Measurements from ENCODE around the gene IKZF3.

GRCh38 chr17:39750131-39751015 lies 113.7 kb downstream of the IKZF3 start:
- TF ChIP-seq, protein P1, sequence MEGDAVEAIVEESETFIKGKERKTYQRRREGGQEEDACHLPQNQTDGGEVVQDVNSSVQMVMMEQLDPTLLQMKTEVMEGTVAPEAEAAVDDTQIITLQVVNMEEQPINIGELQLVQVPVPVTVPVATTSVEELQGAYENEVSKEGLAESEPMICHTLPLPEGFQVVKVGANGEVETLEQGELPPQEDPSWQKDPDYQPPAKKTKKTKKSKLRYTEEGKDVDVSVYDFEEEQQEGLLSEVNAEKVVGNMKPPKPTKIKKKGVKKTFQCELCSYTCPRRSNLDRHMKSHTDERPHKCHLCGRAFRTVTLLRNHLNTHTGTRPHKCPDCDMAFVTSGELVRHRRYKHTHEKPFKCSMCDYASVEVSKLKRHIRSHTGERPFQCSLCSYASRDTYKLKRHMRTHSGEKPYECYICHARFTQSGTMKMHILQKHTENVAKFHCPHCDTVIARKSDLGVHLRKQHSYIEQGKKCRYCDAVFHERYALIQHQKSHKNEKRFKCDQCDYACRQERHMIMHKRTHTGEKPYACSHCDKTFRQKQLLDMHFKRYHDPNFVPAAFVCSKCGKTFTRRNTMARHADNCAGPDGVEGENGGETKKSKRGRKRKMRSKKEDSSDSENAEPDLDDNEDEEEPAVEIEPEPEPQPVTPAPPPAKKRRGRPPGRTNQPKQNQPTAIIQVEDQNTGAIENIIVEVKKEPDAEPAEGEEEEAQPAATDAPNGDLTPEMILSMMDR (conservative IDR thresholded peaks at IDR 0.05 in 1 of 2, IDR thresholded peaks at IDR 0.05 in 1 of 2; ENCODE audit: extremely low read depth in 1 of 2, insufficient read depth in 1 of 2, low read depth in 1 of 2, low read length in 2 of 2), result no peak
- TF ChIP-seq EZH2 (IDR thresholded peaks at IDR 0.05; ENCODE audit: borderline replicate concordance, low read length), result no peak
